Thoracic aorta (tissue), 2 donors: ENCODE results near the gene PDE4B. TPM values are rescaled to one million over a fixed set of nuclear protein-coding genes. Genes with fewer than 3 reads are reported as not detected.
"Not testable (repeated sequence)": the region's sequence is repeated elsewhere in the genome, so short reads cannot be mapped to it uniquely, and the experiment has no call there.

Experiments
- ATAC-seq: fragments of 150-250 bp; one replicate; pipeline ENCODE4 v1.8.0; 2017; ENCODE audit warnings: low read depth; ENCODE audit not compliant: insufficient number of reproducible peaks, low FRiP score
- DNase-seq: peaks from one replicate; pipeline ENCODE4 v3.0.0-alpha.2; 2020; ENCODE audit warnings: low spot score
- H3K27ac ChIP-seq, 2 donors: fragments of 200-600 bp; sonication (generic); 1 replicate in 1 of 2; 2 replicates in 1 of 2; pipeline ENCODE4 v1.5.1; 2016; ENCODE audit warnings: mild to moderate bottlenecking in 2 of 2, moderate library complexity in 2 of 2
- H3K27me3 ChIP-seq: fragments of 200-600 bp; sonication (generic); replicated peaks from 2 replicates; pipeline ENCODE4 v1.6.0; 2016; ENCODE audit warnings: mild to moderate bottlenecking; ENCODE audit not compliant: insufficient read depth
- H3K36me3 ChIP-seq: fragments of 200-600 bp; sonication (generic); one replicate; pipeline ENCODE4 v1.5.1; 2016
- H3K4me1 ChIP-seq, 2 donors: fragments of 200-600 bp; sonication (generic); 1 replicate in 1 of 2; 2 replicates in 1 of 2; pipeline versions ENCODE4 v1.5.1 to v1.6.0; 2016; ENCODE audit warnings: low read depth in 2 of 2, mild to moderate bottlenecking in 1 of 2; ENCODE audit not compliant: control insufficient read depth in 1 of 2
- H3K4me3 ChIP-seq: fragments of 200-600 bp; sonication (generic); 2 replicates; pipeline ENCODE4 v1.5.1; 2016; ENCODE audit warnings: mild to moderate bottlenecking
- H3K9me3 ChIP-seq: fragments of 200-600 bp; sonication (generic); 2 replicates; pipeline ENCODE4 v1.5.1; 2016
- CTCF ChIP-seq: fragments of 200-600 bp; sonication (generic); IDR thresholded peaks from one replicate; pipeline ENCODE4 v1.5.1; 2019; ENCODE audit warnings: antibody characterized with exemption
- total RNA-seq, 2 donors: library from RNA; depleted of rRNA; stranded (reverse); fragments of >200 nt; gene quantifications; one replicate each; pipeline versions ENCODE4 v1.1.0 to v1.2.3, GENCODE V29; 2016

Gene PDE4B
- total RNA-seq, 2 donors from 2014 or later, result 29.0 to 42.4 TPM

GRCh38 chr1:66413838-66414175 lies 621.1 kb downstream of the PDE4B start:
- no peak for TF ChIP-seq CTCF
- Histone ChIP-seq H3K27ac (no peak overlapping the region), H3K4me3 (no peak overlapping the region), H3K36me3 (no peaks in the 10 kb centered on the region), H3K9me3 (peaks cover 7% of the 10 kb centered on the region), H3K4me1 (no peaks in the 10 kb centered on the region), H3K27me3 (no peaks in the 10 kb centered on the region)
- DNase-seq (no peak), ATAC-seq (no peak)

GRCh38 chr1:66415281-66415680 lies 622.6 kb downstream of the PDE4B start:
- no peak for TF ChIP-seq CTCF
- Histone ChIP-seq H3K27me3 (no peaks in the 10 kb centered on the region), H3K4me1 (no peaks in the 10 kb centered on the region), H3K9me3 (peaks cover 7% of the 10 kb centered on the region), H3K27ac (no peak overlapping the region), H3K4me3 (no peak overlapping the region), H3K36me3 (no peaks in the 10 kb centered on the region)
- ATAC-seq (no peak), DNase-seq (no peak)

- peaks cover 7% of the 10 kb centered on the region for H3K9me3 ChIP-seq
- ATAC-seq, result no peak
- no peak for TF ChIP-seq CTCF
- H3K27ac ChIP-seq, result no peak overlapping the region
- H3K4me1 ChIP-seq, result no peaks in the 10 kb centered on the region
- no peaks in the 10 kb centered on the region for H3K27me3 ChIP-seq
- H3K4me3 ChIP-seq, result no peak overlapping the region
- H3K36me3 ChIP-seq, result no peaks in the 10 kb centered on the region
- DNase-seq, result no peak
Observed at GRCh38 chr1:66415866-66416265, 623.2 kb downstream of the PDE4B start.

- no peaks in the 10 kb centered on the region for H3K4me1 ChIP-seq
- no peak overlapping the region for H3K4me3 ChIP-seq
- ATAC-seq (no peak), DNase-seq (no peak)
- H3K9me3 ChIP-seq, result peaks cover 7% of the 10 kb centered on the region
- H3K36me3 ChIP-seq, result no peaks in the 10 kb centered on the region
- no peak overlapping the region for H3K27ac ChIP-seq
- TF ChIP-seq CTCF, result no peak
- no peaks in the 10 kb centered on the region for H3K27me3 ChIP-seq
Observed at GRCh38 chr1:66416295-66416694, 623.6 kb downstream of the PDE4B start.

- Histone ChIP-seq H3K4me1 (no peaks in the 10 kb centered on the region), H3K9me3 (peaks cover 7% of the 10 kb centered on the region), H3K4me3 (no peak overlapping the region), H3K36me3 (no peaks in the 10 kb centered on the region), H3K27ac (no peak overlapping the region), H3K27me3 (no peaks in the 10 kb centered on the region)
- no peak for DNase-seq
- no peak for ATAC-seq
- no peak for TF ChIP-seq CTCF
Observed at GRCh38 chr1:66418021-66418420, 625.3 kb downstream of the PDE4B start.

- DNase-seq, H3K27me3 ChIP-seq, H3K4me3 ChIP-seq, H3K9me3 ChIP-seq, ATAC-seq, H3K4me1 ChIP-seq, H3K36me3 ChIP-seq, H3K27ac ChIP-seq: not testable (repeated sequence)
Observed at GRCh38 chr1:66420171-66420570, 627.5 kb downstream of the PDE4B start.

- not testable (repeated sequence) for H3K36me3 ChIP-seq, H3K27ac ChIP-seq, H3K9me3 ChIP-seq, H3K4me3 ChIP-seq, ATAC-seq, DNase-seq, H3K4me1 ChIP-seq, H3K27me3 ChIP-seq
Observed at GRCh38 chr1:66420906-66421305, 628.2 kb downstream of the PDE4B start.
